NCI-H128 (cell line): ENCODE results near the gene UNG.

Source experiments
- DNase-seq: peaks from one replicate; lab custom pipeline; 2025; ENCODE audit not compliant: unreplicated experiment; lab: John Stamatoyannopoulos, UW

UNG gene

GRCh38 chr12:109088818-109089217, 8.6 kb upstream of the UNG start:
- no peak for DNase-seq

GRCh38 chr12:109089683-109090082, 7.7 kb upstream of the UNG start:
- DNase-seq = no peak

GRCh38 chr12:109092497-109093021, 4.8 kb upstream of the UNG start:
- DNase-seq = no peak

- peak; percentile 91 for DNase-seq
Observed at GRCh38 chr12:109093022-109093918, 4.1 kb upstream of the UNG start, which contains the start of gene ALKBH2. Gene ALKBH2, minus strand, starts transcription at chr12:109093472. Its CDS starts 686 bp downstream, at chr12:109092786.

- no peak for DNase-seq
Observed at GRCh38 chr12:109097140-109097434, 310 bp upstream of the UNG start.

GRCh38 chr12:109098183-109098604, 797 bp downstream of the UNG start:
- no peak for DNase-seq

GRCh38 chr12:109098651-109099050, 1.3 kb downstream of the UNG start:
- no peak for DNase-seq

- no peak for DNase-seq
Observed at GRCh38 chr12:109099431-109100020, 2.1 kb downstream of the UNG start.

GRCh38 chr12:109100741-109101140, 3.3 kb downstream of the UNG start:
- DNase-seq = no peak

GRCh38 chr12:109102491-109102890, 5.1 kb downstream of the UNG start:
- no peak for DNase-seq

- no peak for DNase-seq
Observed at GRCh38 chr12:109105176-109105575, 7.8 kb downstream of the UNG start.

GRCh38 chr12:109109746-109110350, 12.5 kb downstream of the UNG start:
- DNase-seq = no peak

- DNase-seq = no peak
Observed at GRCh38 chr12:109110988-109111495, 13.6 kb downstream of the UNG start.

- no peak for DNase-seq
Observed at GRCh38 chr12:109112720-109113465, 15.5 kb downstream of the UNG start.

- no peak for DNase-seq
Observed at GRCh38 chr12:109113661-109114321, 16.4 kb downstream of the UNG start.

- DNase-seq = no peak
Observed at GRCh38 chr12:109114644-109115043, 17.2 kb downstream of the UNG start.

GRCh38 chr12:109115404-109115757, 18.0 kb downstream of the UNG start:
- DNase-seq = no peak

- DNase-seq = no peak
Observed at GRCh38 chr12:109115758-109116610, 18.6 kb downstream of the UNG start, which contains the start of gene ACACB. Gene ACACB, plus strand, starts transcription at chr12:109116587. Its CDS starts 22,819 bp downstream, at chr12:109139406.

- no peak for DNase-seq
Observed at GRCh38 chr12:109116611-109116949, 19.2 kb downstream of the UNG start.

GRCh38 chr12:109120095-109120494, 22.7 kb downstream of the UNG start:
- no peak for DNase-seq
